Measurements from ENCODE around the gene CHN2. TPM values are rescaled to one million over a fixed set of nuclear protein-coding genes. Genes with fewer than 3 reads are reported as not detected.

Gene CHN2
- total RNA-seq, 1 donor from 2014 or later = 6.6 TPM

DNA sequence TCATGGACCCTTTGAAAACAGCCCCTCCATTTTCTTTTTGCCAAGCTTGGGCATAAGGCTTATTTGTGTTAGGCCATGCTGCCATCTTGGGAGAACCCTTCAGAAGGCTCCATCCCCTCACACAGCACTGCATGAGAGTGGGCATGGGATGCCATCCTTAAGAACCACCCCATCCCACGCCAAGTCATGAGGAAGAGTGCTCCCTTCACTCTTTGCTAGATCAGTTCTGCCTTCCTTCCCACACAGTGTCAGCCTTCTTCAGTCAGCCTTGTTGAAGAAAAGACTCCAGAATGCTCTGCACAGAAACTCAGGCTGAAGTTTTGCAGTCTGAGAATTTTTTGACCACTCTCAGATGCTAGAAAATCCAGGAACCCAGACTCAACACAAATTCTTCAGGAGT lies 15.5 kb upstream of the CHN2 start:
- H3K36me3 Mint-ChIP-seq = no peaks in the 10 kb centered on the region
- H3K4me3 Mint-ChIP-seq = no peak overlapping the region
- no peak for TF ChIP-seq EZH2 (IDR thresholded peaks at IDR 0.05)
- no peak for TF ChIP-seq EZH2phosphoT487 (IDR thresholded peaks at IDR 0.05)
- TF ChIP-seq, protein P1, sequence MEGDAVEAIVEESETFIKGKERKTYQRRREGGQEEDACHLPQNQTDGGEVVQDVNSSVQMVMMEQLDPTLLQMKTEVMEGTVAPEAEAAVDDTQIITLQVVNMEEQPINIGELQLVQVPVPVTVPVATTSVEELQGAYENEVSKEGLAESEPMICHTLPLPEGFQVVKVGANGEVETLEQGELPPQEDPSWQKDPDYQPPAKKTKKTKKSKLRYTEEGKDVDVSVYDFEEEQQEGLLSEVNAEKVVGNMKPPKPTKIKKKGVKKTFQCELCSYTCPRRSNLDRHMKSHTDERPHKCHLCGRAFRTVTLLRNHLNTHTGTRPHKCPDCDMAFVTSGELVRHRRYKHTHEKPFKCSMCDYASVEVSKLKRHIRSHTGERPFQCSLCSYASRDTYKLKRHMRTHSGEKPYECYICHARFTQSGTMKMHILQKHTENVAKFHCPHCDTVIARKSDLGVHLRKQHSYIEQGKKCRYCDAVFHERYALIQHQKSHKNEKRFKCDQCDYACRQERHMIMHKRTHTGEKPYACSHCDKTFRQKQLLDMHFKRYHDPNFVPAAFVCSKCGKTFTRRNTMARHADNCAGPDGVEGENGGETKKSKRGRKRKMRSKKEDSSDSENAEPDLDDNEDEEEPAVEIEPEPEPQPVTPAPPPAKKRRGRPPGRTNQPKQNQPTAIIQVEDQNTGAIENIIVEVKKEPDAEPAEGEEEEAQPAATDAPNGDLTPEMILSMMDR (IDR thresholded peaks at IDR 0.05) = no peak

DNA sequence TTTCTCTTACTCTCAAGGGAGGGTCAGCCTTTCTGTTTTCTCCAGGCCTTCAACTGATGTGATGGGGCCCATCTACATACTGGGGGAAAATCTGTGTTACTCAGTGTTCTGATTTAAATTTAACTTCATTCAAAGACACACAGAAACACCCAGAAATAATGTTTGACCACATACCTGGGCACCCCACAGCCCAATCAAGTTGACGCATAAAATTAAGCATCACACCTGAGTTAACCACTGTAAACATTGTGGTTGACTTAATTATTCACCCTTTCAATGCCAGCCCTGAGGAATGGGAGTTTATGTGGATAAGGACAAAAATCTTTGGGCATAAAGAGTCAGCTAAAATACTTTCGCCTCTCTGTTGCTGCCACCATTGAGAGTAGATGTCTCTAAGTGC lies 10.0 kb upstream of the CHN2 start:
- H3F3A ChIP-seq (ENCODE audit: low read depth) = peaks cover 7% of the 10 kb centered on the region
- H3K27ac ChIP-seq = no peak overlapping the region
- no peaks in the 10 kb centered on the region for H3K9me3 Mint-ChIP-seq
- H3K27ac Mint-ChIP-seq = no peak overlapping the region
- no peak overlapping the region for H3K4me2 ChIP-seq
- no peak overlapping the region for H3K4me3 Mint-ChIP-seq
- H4K20me1 ChIP-seq (ENCODE audit: low read depth) = no peaks in the 10 kb centered on the region
- no peaks in the 10 kb centered on the region for H3K9me3 ChIP-seq (ENCODE audit: low read depth)
- no peaks in the 10 kb centered on the region for H3K79me2 ChIP-seq (ENCODE audit: low read depth)
- H3K36me3 ChIP-seq = no peaks in the 10 kb centered on the region
- H3K36me3 Mint-ChIP-seq = no peaks in the 10 kb centered on the region
- no peak overlapping the region for H2AFZ ChIP-seq (replicated peaks)
- H3K27me3 ChIP-seq = peaks cover 6% of the 10 kb centered on the region
- no peak for DNase-seq (ENCODE audit: low spot score)
- no peak overlapping the region for H3K9ac ChIP-seq
- no peaks in the 10 kb centered on the region for H3K27me3 Mint-ChIP-seq (ENCODE audit: insufficient read depth, low read depth)
- peaks cover 5% of the 10 kb centered on the region for H3K4me1 Mint-ChIP-seq
- no peak overlapping the region for H3K4me3 ChIP-seq
- H3K4me1 ChIP-seq = peaks cover 10% of the 10 kb centered on the region
- TF ChIP-seq, protein P1 (IDR thresholded peaks at IDR 0.05) = no peak
- TF ChIP-seq EZH2 (IDR thresholded peaks at IDR 0.05) = no peak
- no peak for TF ChIP-seq EZH2phosphoT487 (IDR thresholded peaks at IDR 0.05)

More for the DNA sequence above, 15.5 kb upstream of the CHN2 start:
- H3K4me1 ChIP-seq = peaks cover 6% of the 10 kb centered on the region
- no peaks in the 10 kb centered on the region for H3F3A ChIP-seq (ENCODE audit: low read depth)
- no peaks in the 10 kb centered on the region for H4K20me1 ChIP-seq (ENCODE audit: low read depth)
- H3K36me3 ChIP-seq = no peaks in the 10 kb centered on the region
- no peak overlapping the region for H3K4me3 ChIP-seq
- H3K9ac ChIP-seq = no peak overlapping the region
- no peaks in the 10 kb centered on the region for H3K79me2 ChIP-seq (ENCODE audit: low read depth)
- Mint-ChIP-seq H3K4me1 (peaks cover 4% of the 10 kb centered on the region), H3K27me3 (ENCODE audit: insufficient read depth, low read depth) (peaks cover 2% of the 10 kb centered on the region), H3K27ac (no peak overlapping the region), H3K9me3 (no peaks in the 10 kb centered on the region)
- H3K27ac ChIP-seq = no peak overlapping the region
- no peaks in the 10 kb centered on the region for H3K27me3 ChIP-seq
- no peak overlapping the region for H3K4me2 ChIP-seq
- H3K9me3 ChIP-seq (ENCODE audit: low read depth) = no peaks in the 10 kb centered on the region
- H2AFZ ChIP-seq (replicated peaks) = no peak overlapping the region
- DNase-seq (ENCODE audit: low spot score) = no peak

DNA sequence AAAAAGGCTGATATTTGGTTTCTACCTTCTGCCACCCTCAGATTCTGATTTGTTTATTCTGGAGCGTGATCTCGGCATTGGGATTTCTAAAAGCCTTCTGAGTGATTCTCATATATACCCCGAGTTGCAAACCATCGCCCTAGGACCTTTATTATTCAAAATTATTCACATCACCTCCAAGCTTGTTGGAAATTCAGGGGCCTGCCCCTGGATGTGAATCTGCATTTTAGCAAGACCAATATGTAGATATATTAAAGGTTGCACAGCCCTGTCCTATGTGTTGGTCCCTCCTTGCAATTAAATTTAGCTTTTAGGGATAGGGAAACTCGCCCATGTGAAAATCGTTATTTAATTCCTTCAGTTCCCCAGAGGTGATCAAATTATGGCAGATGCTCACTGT lies 9.0 kb upstream of the CHN2 start:
- H3F3A ChIP-seq (ENCODE audit: low read depth) = peaks cover 16% of the 10 kb centered on the region
- H4K20me1 ChIP-seq (ENCODE audit: low read depth) = no peaks in the 10 kb centered on the region
- no peaks in the 10 kb centered on the region for H3K79me2 ChIP-seq (ENCODE audit: low read depth)
- H3K4me1 ChIP-seq = peaks cover 14% of the 10 kb centered on the region
- H3K9me3 ChIP-seq (ENCODE audit: low read depth) = no peaks in the 10 kb centered on the region
- H3K27me3 Mint-ChIP-seq (ENCODE audit: insufficient read depth, low read depth) = no peaks in the 10 kb centered on the region
- H3K36me3 Mint-ChIP-seq = no peaks in the 10 kb centered on the region
- no peak for DNase-seq (ENCODE audit: low spot score)
- H3K4me3 Mint-ChIP-seq = no peak overlapping the region
- H3K4me3 ChIP-seq = no peak overlapping the region
- H3K36me3 ChIP-seq = no peaks in the 10 kb centered on the region
- peaks cover 14% of the 10 kb centered on the region for H3K27me3 ChIP-seq
- H3K4me2 ChIP-seq = no peak overlapping the region
- H3K9ac ChIP-seq = no peak overlapping the region
- H3K27ac Mint-ChIP-seq = no peak overlapping the region
- H3K27ac ChIP-seq = no peak overlapping the region
- H2AFZ ChIP-seq (replicated peaks) = no peak overlapping the region
- H3K9me3 Mint-ChIP-seq = no peaks in the 10 kb centered on the region
- peaks cover 13% of the 10 kb centered on the region for H3K4me1 Mint-ChIP-seq
- TF ChIP-seq EZH2 (IDR thresholded peaks at IDR 0.05) (no peak), EZH2phosphoT487 (IDR thresholded peaks at IDR 0.05) (no peak)
- TF ChIP-seq, protein P1 (IDR thresholded peaks at IDR 0.05) = no peak
